Esophagus (tissue), 2 donors: ENCODE results near the gene SND1. TPM values are rescaled to one million over a fixed set of nuclear protein-coding genes. Genes with fewer than 3 reads are reported as not detected.

Source experiments
- H3K27ac ChIP-seq, 2 donors: one replicate each; pipeline ENCODE4 v1.5.1; 2013; ENCODE audit warnings: low read depth in 2 of 2, mild to moderate bottlenecking in 2 of 2, inconsistent platforms in 1 of 2, low read length in 1 of 2, moderate library complexity in 1 of 2
- H3K27me3 ChIP-seq, 2 donors: one replicate each; pipeline ENCODE4 v1.6.1; 2013; ENCODE audit warnings: low read length in 2 of 2, control low read depth in 1 of 2, mild to moderate bottlenecking in 1 of 2; ENCODE audit not compliant: insufficient read depth in 2 of 2, control insufficient read depth in 1 of 2
- H3K36me3 ChIP-seq, 2 donors: one replicate each; pipeline ENCODE4 v1.6.1; 2013; ENCODE audit warnings: low read length in 1 of 2; ENCODE audit not compliant: control insufficient read depth in 2 of 2, insufficient read depth in 2 of 2
- H3K4me1 ChIP-seq, 2 donors: one replicate each; pipeline ENCODE4 v1.6.1; 2013; ENCODE audit warnings: low read length in 1 of 2; ENCODE audit not compliant: control insufficient read depth in 2 of 2, insufficient read depth in 2 of 2
- H3K4me3 ChIP-seq, 2 donors: one replicate each; pipeline ENCODE4 v1.5.1; 2013; ENCODE audit warnings: low read length in 2 of 2, mild to moderate bottlenecking in 2 of 2, low read depth in 1 of 2, moderate library complexity in 1 of 2
- H3K9me3 ChIP-seq, 2 donors: one replicate each; pipeline ENCODE4 v1.6.1; 2013; ENCODE audit warnings: mild to moderate bottlenecking in 2 of 2, low read depth in 1 of 2, low read length in 1 of 2, moderate library complexity in 1 of 2; ENCODE audit not compliant: control insufficient read depth in 2 of 2, insufficient read depth in 1 of 2
- WGBS, 2 donors: extraction: QIAGEN DNeasy Blood & Tissue Kit; methylation state at CpG; one replicate each; pipeline ENCODE4 v1.1.7; 2013; 5-methylcytosine and 5-hydroxymethylcytosine counted together
- polyA plus RNA-seq, 2 donors: library from polyadenylated mRNA; stranded (reverse); fragments of 200-250 nt; gene quantifications; one replicate each; pipeline ENCODE4 v1.2.3, GENCODE V29; 2013
- donor health status: healthy with polysubstance abuse.
- donor health status: Bipolar disorder and iron deficiency.

SND1 gene
- polyA plus RNA-seq, 2 donors, result 23.1 to 44.4 TPM

DNA sequence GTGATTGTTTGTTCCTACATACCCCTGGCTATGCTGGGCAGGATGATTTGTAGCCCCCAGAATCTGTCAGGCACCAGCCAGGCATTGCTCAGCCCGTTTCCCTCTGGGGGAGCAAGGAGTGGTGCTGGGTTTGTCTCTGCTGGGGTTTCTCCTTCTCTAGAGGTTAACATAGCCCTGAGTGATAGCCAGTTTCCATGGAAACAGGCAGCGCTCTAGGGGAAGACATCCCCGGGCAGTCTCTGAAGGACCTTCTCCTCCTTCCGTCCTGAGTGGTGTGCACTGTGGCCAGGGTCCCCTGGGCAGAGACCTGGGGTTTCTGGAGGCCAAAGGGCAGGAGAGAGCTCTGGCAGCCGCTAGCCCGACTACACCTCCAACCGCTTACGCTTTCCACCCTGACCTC, 429.8 kb downstream of the SND1 start:
- H3K4me1 ChIP-seq, result peaks cover 0 to 2% of the 10 kb centered on the region in 2 donors
- peaks cover 22 to 45% of the 10 kb centered on the region in 2 donors for H3K36me3 ChIP-seq
- H3K27ac ChIP-seq, result no peak overlapping the region
- no peaks in the 10 kb centered on the region for H3K9me3 ChIP-seq
- 90 to 94% methylated on average over 8 of the region's 8 CpGs for WGBS, 2 donors
- H3K27me3 ChIP-seq, result no peaks in the 10 kb centered on the region
- no peak overlapping the region for H3K4me3 ChIP-seq

DNA sequence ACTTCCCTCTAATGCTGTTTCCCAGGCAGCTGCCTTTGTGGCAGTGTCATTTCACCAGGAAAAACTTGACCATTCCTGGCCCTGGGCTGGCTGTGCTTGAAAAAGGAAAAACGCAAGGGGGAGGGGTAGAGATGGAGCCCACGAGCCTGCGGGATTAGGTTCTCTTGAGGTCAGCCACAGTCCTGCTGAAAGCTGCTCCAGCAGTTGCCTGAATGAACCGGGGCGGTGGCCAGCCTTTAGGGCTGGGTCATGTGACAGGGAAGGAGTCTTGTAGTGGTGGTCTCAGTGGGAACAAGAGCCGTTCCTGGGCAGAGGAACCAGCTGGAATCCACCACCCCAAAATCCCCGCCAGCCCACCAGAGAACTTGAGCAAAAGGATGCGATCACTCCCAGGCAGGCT, 430.4 kb downstream of the SND1 start:
- 85% methylated on average over 8 of the region's 8 CpGs for WGBS, 2 donors
- Histone ChIP-seq H3K4me3 (no peak overlapping the region), H3K27me3 (no peaks in the 10 kb centered on the region), H3K4me1 (no peaks in the 10 kb centered on the region), H3K9me3 (no peaks in the 10 kb centered on the region), H3K36me3 (peaks cover 22 to 48% of the 10 kb centered on the region in 2 donors), H3K27ac (no peak overlapping the region)

- no peak overlapping the region for H3K27ac ChIP-seq
- H3K4me3 ChIP-seq, result no peak overlapping the region
- 82 to 84% methylated on average over 10 of the region's 10 CpGs for WGBS, 2 donors
- H3K36me3 ChIP-seq, result peaks cover 23 to 46% of the 10 kb centered on the region in 2 donors
- no peaks in the 10 kb centered on the region for H3K4me1 ChIP-seq
- H3K9me3 ChIP-seq, result no peaks in the 10 kb centered on the region
- H3K27me3 ChIP-seq, result no peaks in the 10 kb centered on the region
Observed at GRCh38 chr7:128084896-128085608, 433.1 kb downstream of the SND1 start.

DNA sequence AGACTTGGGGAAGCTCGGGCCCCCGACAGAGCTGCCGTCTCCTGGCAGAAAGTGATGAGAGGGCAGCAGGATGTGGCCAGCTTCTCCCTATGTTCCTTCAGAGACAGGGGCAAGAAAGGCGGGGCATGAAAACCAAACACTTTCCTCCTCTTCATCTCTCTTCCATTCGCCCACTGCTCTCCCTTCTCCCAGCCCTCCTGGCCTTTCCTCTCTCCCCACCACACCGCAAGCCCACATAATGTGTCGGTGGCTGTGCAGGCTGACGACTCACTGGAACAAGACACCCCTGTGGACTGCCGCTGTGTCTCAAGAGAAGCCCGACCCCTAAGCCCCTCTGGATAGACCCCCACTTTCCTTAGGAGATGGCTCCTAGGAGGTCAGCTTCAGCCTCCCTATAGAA, 438.5 kb downstream of the SND1 start:
- peaks cover 28 to 49% of the 10 kb centered on the region in 2 donors for H3K36me3 ChIP-seq
- H3K4me1 ChIP-seq, result no peaks in the 10 kb centered on the region
- no peak overlapping the region for H3K27ac ChIP-seq
- H3K4me3 ChIP-seq, result no peak overlapping the region
- no peaks in the 10 kb centered on the region for H3K9me3 ChIP-seq
- 87 to 90% methylated on average over 10 of the region's 10 CpGs for WGBS, 2 donors
- no peaks in the 10 kb centered on the region for H3K27me3 ChIP-seq

DNA sequence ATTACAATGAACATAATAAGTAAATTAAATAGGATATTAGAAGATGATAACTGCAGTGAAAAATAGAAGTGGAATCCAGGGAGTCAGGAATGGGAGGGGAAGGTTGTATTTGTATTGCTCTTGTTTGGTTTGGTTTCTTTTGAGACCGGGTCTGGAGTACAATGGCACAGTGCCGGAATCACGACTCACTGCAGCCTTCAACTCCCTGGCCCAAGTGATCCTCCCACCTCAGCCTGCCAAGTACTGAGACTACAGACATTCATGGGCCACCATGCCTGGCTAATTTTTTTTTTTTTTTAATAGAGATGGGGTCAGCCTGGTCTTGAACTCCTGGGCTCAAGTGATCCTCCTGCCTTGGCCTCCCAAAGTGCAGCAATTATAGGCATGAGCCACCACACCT, 439.1 kb downstream of the SND1 start:
- Histone ChIP-seq H3K4me1 (no peaks in the 10 kb centered on the region), H3K27me3 (no peaks in the 10 kb centered on the region), H3K4me3 (no peak overlapping the region), H3K27ac (no peak overlapping the region), H3K9me3 (no peaks in the 10 kb centered on the region), H3K36me3 (peaks cover 21 to 45% of the 10 kb centered on the region in 2 donors)
- 63% methylated on average over 3 of the region's 3 CpGs for WGBS, 2 donors

GRCh38 chr7:128092221-128092620, 440.2 kb downstream of the SND1 start:
- H3K27ac ChIP-seq, result no peak overlapping the region
- H3K36me3 ChIP-seq, result peaks cover 18 to 36% of the 10 kb centered on the region in 2 donors
- no peak overlapping the region for H3K4me3 ChIP-seq
- H3K4me1 ChIP-seq, result no peaks in the 10 kb centered on the region
- H3K9me3 ChIP-seq, result no peaks in the 10 kb centered on the region
- WGBS, 2 donors, result 78 to 79% methylated on average over 5 of the region's 5 CpGs
- no peaks in the 10 kb centered on the region for H3K27me3 ChIP-seq

DNA sequence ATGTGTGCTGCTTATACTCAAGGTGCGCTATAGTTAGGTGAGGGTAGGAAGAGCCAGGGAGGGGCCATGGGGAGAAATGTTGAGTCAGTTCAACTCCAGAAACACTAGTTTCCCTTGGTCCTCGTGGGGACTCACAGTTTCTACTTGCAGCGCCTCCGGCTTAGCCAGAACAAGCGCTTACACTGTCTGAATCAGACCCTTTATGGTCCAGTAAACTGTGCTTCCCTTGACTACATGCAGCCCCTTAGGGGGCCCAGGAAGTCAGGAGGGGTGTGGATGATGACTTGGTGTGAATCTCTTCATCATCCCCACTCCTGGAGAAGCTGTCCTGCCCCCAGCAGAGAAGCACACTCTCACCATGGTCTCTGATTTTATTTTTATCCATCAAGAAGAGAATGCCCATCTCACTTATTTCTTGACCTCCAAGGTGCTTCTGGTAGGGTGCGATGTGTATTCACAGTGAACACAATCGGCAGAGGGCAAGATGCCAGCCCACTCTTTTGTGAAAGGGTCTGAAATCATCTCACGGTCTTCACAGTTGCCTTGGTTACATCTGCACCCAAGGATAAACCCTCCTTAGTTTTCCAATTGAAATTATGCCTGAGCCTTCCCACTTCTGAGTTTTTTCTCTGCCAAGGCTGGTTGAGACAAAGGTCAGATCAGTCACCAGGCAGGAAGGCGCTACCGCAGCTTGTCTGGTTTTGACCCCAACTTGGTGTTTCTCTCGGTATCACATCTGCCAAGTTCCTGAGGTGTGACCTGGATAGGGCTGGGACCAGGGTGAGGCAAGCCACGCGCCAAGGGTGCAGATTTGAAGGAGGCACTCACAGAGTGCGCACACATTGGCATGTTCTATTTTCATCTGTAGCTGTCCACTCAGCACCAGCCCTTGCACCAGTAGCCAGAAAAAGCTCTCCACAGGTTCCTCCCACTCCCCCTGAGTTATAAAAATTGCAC, 441.9 kb downstream of the SND1 start:
- H3K27ac ChIP-seq, result no peak overlapping the region
- no peaks in the 10 kb centered on the region for H3K27me3 ChIP-seq
- WGBS, 2 donors, result 77 to 79% methylated on average over 14 of the region's 14 CpGs
- H3K4me3 ChIP-seq, result no peak overlapping the region
- H3K9me3 ChIP-seq, result no peaks in the 10 kb centered on the region
- H3K4me1 ChIP-seq, result no peaks in the 10 kb centered on the region
- H3K36me3 ChIP-seq, result peaks cover 18 to 38% of the 10 kb centered on the region in 2 donors

- no peaks in the 10 kb centered on the region for H3K9me3 ChIP-seq
- no peak overlapping the region for H3K4me3 ChIP-seq
- no peaks in the 10 kb centered on the region for H3K27me3 ChIP-seq
- no peak overlapping the region for H3K27ac ChIP-seq
- H3K4me1 ChIP-seq, result no peaks in the 10 kb centered on the region
- peaks cover 18 to 34% of the 10 kb centered on the region in 2 donors for H3K36me3 ChIP-seq
- WGBS, 2 donors, result 91 to 93% methylated on average over 8 of the region's 8 CpGs
Observed at GRCh38 chr7:128094686-128095085, 442.7 kb downstream of the SND1 start.

DNA sequence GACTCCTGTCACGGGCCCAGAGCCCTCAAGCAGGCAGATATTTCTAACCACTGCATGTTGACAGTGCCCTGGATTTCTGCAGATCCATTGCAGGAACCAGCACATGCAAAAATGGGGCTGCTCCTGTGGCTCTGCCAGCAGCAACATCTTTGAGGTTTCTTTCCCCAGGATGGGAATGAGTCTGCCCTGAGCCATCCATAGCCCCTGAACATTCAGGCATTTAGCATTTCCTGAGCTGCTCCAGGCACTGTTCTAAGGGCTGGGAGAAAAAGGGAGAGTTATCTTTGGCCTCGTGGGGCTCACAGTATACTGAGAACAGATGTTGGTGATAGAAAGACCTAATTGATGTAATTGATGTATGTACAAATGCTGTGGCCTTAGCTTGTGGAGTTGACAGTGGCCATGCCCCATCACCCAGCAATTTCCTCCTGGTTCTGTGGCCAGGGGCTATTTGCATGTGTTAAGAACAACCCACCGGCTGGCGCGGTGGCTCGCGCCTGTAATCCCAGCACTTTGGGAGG, 445.3 kb downstream of the SND1 start:
- peaks cover 0 to 16% of the 10 kb centered on the region in 2 donors for H3K36me3 ChIP-seq
- WGBS, 2 donors, result 92 to 97% methylated on average over 7 of the region's 7 CpGs
- no peaks in the 10 kb centered on the region for H3K4me1 ChIP-seq
- H3K27ac ChIP-seq, result no peak overlapping the region
- no peak overlapping the region for H3K4me3 ChIP-seq
- no peaks in the 10 kb centered on the region for H3K9me3 ChIP-seq
- H3K27me3 ChIP-seq, result no peaks in the 10 kb centered on the region
